Mucosa of rectum (tissue), 2 donors: ENCODE data around the gene TMEFF2.

ENCODE experiments used
- H3K27ac ChIP-seq, 2 donors: one replicate each; pipeline ENCODE4 v1.7.0; 2013; ENCODE audit warnings: inconsistent platforms in 2 of 2, low read depth in 2 of 2, low read length in 2 of 2
- H3K27me3 ChIP-seq, 2 donors: one replicate each; pipeline ENCODE4 v1.7.0; 2013; ENCODE audit warnings: low read length in 2 of 2; ENCODE audit not compliant: control insufficient read depth in 2 of 2, insufficient read depth in 2 of 2
- H3K36me3 ChIP-seq, 2 donors: one replicate each; pipeline ENCODE4 v1.7.0; 2013; ENCODE audit warnings: low read length in 2 of 2; ENCODE audit not compliant: control insufficient read depth in 2 of 2, insufficient read depth in 2 of 2
- H3K4me1 ChIP-seq, 2 donors: one replicate each; pipeline ENCODE4 v1.7.0; 2013; ENCODE audit warnings: low read length in 2 of 2, mild to moderate bottlenecking in 1 of 2; ENCODE audit not compliant: control insufficient read depth in 2 of 2, insufficient read depth in 2 of 2
- H3K4me3 ChIP-seq, 2 donors: one replicate each; pipeline ENCODE4 v1.7.0; 2013; ENCODE audit warnings: low read length in 2 of 2
- H3K9ac ChIP-seq, 2 donors: one replicate each; pipeline ENCODE4 v1.7.0; 2013; ENCODE audit warnings: low read length in 2 of 2, low read depth in 1 of 2, mild to moderate bottlenecking in 1 of 2
- H3K9me3 ChIP-seq, 2 donors: one replicate each; pipeline ENCODE4 v1.7.0; 2013; ENCODE audit warnings: low read length in 2 of 2; ENCODE audit not compliant: control insufficient read depth in 2 of 2
- donor health status: healthy.
- donor health status: Normal muscosa, but diverticular disease.

The TMEFF2 gene

DNA sequence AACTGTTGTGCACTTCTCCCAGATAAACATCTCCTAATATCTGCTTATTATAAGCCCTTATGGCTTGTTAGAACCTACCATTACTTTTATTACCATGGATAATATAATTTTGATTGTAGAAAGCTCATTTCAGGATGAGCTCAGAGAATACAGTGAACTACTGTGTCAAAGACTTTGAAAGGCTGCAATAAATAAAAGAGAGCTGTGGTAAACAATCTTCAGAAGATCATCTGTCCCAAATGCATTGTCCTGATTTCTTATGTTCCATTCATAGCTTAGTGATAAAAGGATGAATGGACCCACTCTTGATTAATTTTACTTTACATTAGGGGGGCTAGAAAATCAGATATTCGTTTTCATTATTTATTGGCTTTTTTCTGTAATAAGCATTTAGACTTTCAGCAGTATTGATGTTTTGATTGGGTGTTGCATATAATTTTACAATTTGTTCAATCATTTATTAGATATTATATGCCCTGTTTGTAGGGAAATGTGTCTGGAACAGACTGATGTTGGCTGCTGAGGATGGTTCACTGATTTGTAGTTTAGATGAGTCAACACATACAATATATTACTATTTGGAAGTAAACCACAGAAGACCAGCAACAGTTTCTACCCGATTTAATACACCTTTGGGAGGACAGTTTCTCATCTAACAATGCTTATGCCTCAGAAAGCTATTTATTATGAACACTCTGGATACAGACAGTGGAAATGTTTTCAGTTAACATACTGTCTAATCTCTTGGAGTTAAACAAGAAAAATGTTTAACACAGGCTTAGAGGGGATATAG, 147.2 kb downstream of the TMEFF2 start:
- Histone ChIP-seq H3K4me3 (no peak overlapping the region), H3K4me1 (no peaks in the 10 kb centered on the region), H3K27me3 (no peaks in the 10 kb centered on the region), H3K9ac (no peak overlapping the region), H3K9me3 (no peaks in the 10 kb centered on the region), H3K27ac (no peak overlapping the region), H3K36me3 (no peaks in the 10 kb centered on the region)

DNA sequence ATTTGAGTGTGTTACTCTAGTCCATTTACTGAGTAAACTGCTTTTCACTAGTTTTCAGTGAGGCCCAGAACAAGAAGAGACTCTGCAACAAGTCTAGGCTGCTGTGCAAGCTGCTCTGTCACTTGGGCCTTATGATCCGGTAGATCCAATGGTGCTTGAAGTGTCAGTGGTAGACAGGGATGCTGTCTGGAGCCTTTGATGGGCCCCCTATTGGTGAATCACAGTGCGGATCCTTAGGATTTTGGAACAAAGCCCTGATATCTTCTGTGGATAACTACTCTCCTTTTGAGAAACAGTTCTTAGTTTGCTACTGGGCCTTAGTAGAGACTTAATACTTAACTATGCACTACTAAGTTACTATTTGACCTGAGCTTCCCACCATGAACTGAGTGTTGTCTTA, 150.2 kb downstream of the TMEFF2 start:
- H3K4me3 ChIP-seq, result no peak overlapping the region
- H3K27ac ChIP-seq, result no peak overlapping the region
- no peak overlapping the region for H3K9ac ChIP-seq
- no peaks in the 10 kb centered on the region for H3K36me3 ChIP-seq
- H3K9me3 ChIP-seq, result no peaks in the 10 kb centered on the region
- no peaks in the 10 kb centered on the region for H3K27me3 ChIP-seq
- H3K4me1 ChIP-seq, result no peaks in the 10 kb centered on the region

DNA sequence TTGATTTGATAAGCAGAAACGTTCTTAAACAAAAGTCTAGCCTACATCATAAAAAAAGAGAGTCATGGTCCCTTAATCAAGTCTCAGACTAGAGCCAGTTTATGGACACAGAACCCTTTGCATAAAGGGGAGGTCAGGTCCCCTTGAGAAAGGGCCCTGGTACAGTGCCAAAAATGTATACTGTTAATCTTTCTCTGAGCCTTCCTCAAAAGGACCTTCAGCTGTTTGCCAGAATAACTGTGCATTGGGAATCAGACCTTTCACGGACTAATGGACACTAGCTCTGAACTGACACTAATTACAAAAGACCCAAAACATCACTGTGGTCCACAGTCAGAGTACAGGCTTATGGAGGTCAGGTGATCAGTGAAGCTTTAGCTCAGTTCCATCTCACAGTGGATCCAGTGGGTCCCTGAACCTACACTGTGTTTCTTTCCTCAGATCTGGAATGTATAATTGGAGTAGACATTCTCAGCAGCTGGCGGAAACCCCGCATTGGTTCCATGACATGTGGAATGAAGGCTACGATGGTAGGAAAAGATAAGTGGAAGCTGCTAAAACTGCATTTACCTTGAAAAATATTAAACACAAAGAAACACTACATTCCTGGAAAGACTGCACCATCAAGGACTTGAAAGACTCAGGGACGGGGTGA, 151.4 kb downstream of the TMEFF2 start:
- Histone ChIP-seq H3K9ac (no peak overlapping the region), H3K4me1 (no peaks in the 10 kb centered on the region), H3K36me3 (no peaks in the 10 kb centered on the region), H3K27me3 (no peaks in the 10 kb centered on the region), H3K4me3 (no peak overlapping the region), H3K27ac (no peak overlapping the region), H3K9me3 (no peaks in the 10 kb centered on the region)

DNA sequence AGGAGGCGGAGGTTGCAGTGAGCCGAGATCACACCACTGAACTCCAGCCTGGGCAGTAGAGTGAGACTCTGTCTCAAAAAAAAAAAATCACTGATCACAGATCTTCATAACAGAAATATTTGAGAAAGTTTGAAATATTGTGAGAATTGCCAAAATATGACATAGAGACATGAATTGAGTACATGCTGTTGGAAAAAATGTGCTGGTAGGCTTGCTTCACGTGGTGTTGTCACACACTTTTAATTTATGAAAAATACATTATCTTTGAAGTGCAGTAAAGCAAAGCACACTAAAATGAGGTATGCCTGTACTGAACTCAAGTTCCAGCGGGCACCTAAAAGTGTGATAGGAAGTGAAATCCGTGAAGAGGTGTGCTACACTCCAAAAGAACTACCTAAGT, 152.6 kb downstream of the TMEFF2 start:
- no peak overlapping the region for H3K9ac ChIP-seq
- no peak overlapping the region for H3K27ac ChIP-seq
- H3K4me3 ChIP-seq, result no peak overlapping the region
- no peaks in the 10 kb centered on the region for H3K4me1 ChIP-seq
- no peaks in the 10 kb centered on the region for H3K27me3 ChIP-seq
- H3K9me3 ChIP-seq, result no peaks in the 10 kb centered on the region
- H3K36me3 ChIP-seq, result no peaks in the 10 kb centered on the region

DNA sequence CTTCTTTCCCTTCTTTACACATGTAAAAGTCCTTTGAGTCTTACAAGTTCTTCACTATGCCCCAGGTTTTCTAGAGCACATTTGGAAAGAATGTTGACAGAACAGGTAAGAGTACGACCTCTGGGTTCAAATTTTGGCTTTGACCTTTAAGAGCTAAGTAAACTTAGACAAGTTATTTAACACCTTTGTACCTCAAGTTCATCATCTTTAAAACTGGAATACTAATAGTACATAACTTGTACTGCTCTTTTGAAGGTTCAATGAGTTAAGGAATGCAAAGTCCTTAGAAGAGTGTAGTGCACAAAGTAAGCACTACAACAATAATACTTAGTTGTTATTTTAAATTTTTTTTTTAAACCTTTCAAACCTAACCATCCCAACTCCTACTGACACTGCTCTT, 156.6 kb downstream of the TMEFF2 start:
- no peak overlapping the region for H3K9ac ChIP-seq
- H3K27ac ChIP-seq, result no peak overlapping the region
- H3K4me1 ChIP-seq, result no peaks in the 10 kb centered on the region
- no peak overlapping the region for H3K4me3 ChIP-seq
- H3K27me3 ChIP-seq, result no peaks in the 10 kb centered on the region
- H3K9me3 ChIP-seq, result no peaks in the 10 kb centered on the region
- H3K36me3 ChIP-seq, result no peaks in the 10 kb centered on the region

DNA sequence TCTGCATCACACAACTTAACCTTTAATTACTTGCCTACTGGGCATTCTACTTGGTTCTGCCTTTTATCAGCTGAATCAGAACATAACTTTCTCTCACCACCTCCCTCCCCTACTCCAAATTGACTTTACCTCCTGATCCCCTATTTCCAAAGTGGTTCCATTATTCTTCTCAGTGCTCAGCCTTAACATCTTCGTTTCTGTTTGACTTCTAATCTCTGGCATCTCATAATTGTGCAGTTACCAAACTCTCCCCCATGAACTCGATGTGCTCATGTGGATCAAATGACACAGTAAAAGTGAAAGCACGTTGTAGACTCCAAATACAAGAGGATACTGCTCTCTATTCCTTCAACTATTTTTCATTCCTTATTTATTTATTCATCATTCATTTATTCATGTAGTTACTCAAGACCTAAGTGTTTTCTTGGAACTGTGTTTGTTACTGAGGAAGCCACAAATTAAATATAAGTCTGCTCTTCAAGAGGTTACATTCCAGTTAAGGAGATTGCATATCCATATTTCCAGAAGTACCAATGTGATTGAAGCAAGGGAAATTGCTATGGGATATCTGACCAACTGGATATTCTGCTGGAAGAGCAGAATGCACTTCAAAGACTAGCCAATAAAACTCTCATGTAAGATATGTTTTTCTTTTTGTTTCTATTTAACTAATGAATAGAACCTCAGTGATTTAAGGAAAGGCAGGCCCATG, 158.8 kb downstream of the TMEFF2 start:
- no peaks in the 10 kb centered on the region for H3K9me3 ChIP-seq
- H3K27ac ChIP-seq, result no peak overlapping the region
- no peaks in the 10 kb centered on the region for H3K27me3 ChIP-seq
- no peaks in the 10 kb centered on the region for H3K4me1 ChIP-seq
- no peaks in the 10 kb centered on the region for H3K36me3 ChIP-seq
- H3K4me3 ChIP-seq, result no peak overlapping the region
- no peak overlapping the region for H3K9ac ChIP-seq

DNA sequence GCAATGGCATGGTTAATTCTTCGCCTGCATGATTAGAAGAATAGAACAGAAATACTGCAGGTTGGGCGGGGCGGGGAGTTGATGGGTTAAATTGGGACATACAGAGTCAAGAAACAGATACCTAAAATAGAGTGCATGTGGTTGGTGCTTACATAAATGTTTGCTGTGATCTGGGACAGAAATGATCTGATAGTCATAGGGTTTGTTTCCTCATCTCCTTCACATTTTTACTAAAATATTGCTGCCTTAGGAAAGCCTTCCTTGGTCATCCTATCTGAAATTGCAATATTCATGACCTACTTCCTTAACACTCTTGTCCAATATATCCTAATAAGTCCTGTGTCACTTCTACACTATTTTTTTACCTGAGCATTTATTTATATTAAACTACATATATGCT, 163.9 kb downstream of the TMEFF2 start:
- Histone ChIP-seq H3K9me3 (no peaks in the 10 kb centered on the region), H3K4me1 (no peaks in the 10 kb centered on the region), H3K27ac (no peak overlapping the region), H3K4me3 (no peak overlapping the region), H3K27me3 (no peaks in the 10 kb centered on the region), H3K36me3 (no peaks in the 10 kb centered on the region), H3K9ac (no peak overlapping the region)

DNA sequence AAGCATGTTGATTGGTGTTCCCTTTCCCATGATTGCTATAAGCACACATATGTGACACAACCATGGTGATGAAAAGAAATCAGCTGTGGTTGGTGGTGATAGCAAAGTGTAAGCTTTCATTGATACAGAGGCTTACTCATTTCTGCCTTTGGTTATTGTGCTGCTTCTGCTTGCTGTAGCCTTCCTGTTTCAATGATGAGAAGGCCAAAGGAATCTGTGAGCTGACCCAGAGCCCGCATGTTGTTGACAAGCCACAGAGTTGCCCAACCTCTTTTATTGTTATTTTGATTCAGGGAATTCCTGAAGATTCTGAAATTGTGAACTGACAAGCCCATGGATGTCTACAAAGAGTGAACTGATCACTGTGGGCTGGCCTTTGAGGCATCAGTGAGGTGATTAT, 164.4 kb downstream of the TMEFF2 start:
- Histone ChIP-seq H3K4me3 (no peak overlapping the region), H3K36me3 (no peaks in the 10 kb centered on the region), H3K9ac (no peak overlapping the region), H3K27me3 (no peaks in the 10 kb centered on the region), H3K27ac (no peak overlapping the region), H3K9me3 (no peaks in the 10 kb centered on the region), H3K4me1 (no peaks in the 10 kb centered on the region)

DNA sequence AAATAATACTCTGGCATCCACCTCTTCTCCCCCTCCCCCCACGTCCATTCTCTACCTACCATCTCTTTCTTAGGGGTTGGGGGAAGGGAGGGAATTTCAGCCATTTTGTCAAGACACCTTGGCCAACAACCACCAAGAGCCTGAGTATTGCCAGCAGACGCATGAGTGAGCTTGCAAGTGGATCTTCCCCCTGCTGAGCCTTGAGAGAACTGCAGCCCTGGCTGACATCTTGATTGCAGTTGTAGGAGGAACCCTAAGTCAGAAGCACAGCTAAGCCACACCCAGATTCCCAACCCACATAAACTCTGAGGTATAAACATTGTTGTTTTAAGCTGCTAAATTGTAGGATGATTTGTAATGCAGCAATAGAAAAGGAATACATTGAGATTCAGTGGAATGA, 165.6 kb downstream of the TMEFF2 start:
- H3K36me3 ChIP-seq, result no peaks in the 10 kb centered on the region
- H3K27me3 ChIP-seq, result no peaks in the 10 kb centered on the region
- no peak overlapping the region for H3K27ac ChIP-seq
- no peak overlapping the region for H3K9ac ChIP-seq
- no peak overlapping the region for H3K4me3 ChIP-seq
- H3K9me3 ChIP-seq, result no peaks in the 10 kb centered on the region
- no peaks in the 10 kb centered on the region for H3K4me1 ChIP-seq

DNA sequence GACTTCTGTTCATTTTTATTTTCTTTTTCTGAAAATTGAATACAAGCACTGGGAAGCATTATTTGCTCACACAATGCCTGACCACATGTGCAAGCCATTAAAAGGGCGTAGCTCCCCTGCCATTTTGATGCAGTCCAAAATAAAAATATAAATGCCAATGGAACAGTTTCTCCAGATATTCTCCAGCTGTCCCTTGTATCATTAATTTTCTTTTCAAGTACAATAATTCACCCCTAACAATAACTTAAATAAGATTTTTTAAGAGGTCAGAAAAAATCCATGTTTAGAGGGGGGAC, 168.0 kb downstream of the TMEFF2 start:
- H3K9ac ChIP-seq, result no peak overlapping the region
- no peaks in the 10 kb centered on the region for H3K36me3 ChIP-seq
- H3K27ac ChIP-seq, result no peak overlapping the region
- no peak overlapping the region for H3K4me3 ChIP-seq
- no peaks in the 10 kb centered on the region for H3K27me3 ChIP-seq
- H3K9me3 ChIP-seq, result no peaks in the 10 kb centered on the region
- H3K4me1 ChIP-seq, result no peaks in the 10 kb centered on the region
